ENCODE results near the gene SYMPK.

SYMPK gene

DNA sequence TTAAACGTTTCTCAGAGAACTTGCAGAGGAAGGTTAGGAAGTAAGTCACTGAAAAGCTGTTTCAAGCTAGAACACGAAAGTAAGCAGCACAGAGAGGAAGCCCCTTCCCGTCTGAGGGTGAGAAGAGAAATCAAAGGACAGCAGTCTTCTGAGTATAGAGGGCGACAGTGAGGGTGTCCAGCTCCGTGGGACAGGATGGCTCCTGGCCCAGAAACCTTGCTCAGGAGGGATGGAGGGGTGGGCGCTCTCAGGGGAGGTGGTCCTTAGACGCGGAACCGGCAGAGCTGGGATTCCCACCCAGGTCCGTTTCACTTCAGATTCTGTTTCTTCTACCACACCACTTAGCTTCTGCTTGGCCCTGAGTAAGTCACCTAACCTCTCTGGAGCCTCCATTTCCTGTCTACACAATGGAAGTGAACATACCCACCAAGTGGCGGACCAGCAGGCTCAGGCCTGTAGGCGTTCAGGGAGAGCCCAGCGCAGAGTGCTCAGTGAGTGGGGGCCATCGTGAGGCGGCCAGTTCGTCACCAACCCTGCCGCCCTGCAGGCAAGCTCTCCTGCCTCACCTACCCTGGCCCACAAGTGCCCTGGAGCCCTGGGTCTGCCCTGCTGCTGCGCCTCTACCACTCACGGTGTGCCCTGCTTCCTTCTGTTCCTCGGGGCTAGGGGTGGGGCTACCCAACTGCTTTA, 42.4 kb downstream of the SYMPK start:
- TF ChIP-seq, protein P1, sequence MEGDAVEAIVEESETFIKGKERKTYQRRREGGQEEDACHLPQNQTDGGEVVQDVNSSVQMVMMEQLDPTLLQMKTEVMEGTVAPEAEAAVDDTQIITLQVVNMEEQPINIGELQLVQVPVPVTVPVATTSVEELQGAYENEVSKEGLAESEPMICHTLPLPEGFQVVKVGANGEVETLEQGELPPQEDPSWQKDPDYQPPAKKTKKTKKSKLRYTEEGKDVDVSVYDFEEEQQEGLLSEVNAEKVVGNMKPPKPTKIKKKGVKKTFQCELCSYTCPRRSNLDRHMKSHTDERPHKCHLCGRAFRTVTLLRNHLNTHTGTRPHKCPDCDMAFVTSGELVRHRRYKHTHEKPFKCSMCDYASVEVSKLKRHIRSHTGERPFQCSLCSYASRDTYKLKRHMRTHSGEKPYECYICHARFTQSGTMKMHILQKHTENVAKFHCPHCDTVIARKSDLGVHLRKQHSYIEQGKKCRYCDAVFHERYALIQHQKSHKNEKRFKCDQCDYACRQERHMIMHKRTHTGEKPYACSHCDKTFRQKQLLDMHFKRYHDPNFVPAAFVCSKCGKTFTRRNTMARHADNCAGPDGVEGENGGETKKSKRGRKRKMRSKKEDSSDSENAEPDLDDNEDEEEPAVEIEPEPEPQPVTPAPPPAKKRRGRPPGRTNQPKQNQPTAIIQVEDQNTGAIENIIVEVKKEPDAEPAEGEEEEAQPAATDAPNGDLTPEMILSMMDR (IDR thresholded peaks at IDR 0.05; ENCODE audit: low read depth, low read length): no peak
- H3K36me3 ChIP-seq: peaks cover 33% of the 10 kb centered on the region
- H3K4me1 ChIP-seq: peaks cover 7% of the 10 kb centered on the region
- no peaks in the 10 kb centered on the region for H3K27me3 ChIP-seq
- DNase-seq: no peak
- no peaks in the 10 kb centered on the region for H3K9me3 ChIP-seq
- H3K4me3 ChIP-seq (ENCODE audit: low read depth, low read length): no peak overlapping the region

DNA sequence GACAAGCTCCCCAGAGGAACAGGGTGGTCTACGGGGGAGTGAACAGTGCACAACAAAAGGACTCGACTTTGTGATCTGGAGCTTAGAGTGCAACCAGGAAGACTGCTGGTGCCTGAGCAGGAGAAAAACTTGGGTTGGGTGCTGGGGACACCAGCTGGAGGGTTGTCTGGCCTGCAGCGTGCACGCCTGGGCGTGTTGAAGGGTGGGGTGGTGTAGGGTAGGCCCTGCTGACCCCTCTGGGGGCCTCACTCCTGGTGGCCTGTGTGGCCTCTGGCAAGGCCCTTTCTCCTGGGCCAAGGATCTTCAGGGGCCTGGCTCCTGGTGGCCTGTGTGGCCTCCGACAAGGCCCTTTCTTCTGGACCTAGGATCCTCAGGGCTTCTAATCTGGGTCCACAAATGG, 43.2 kb downstream of the SYMPK start:
- H3K27me3 ChIP-seq: no peaks in the 10 kb centered on the region

DNA sequence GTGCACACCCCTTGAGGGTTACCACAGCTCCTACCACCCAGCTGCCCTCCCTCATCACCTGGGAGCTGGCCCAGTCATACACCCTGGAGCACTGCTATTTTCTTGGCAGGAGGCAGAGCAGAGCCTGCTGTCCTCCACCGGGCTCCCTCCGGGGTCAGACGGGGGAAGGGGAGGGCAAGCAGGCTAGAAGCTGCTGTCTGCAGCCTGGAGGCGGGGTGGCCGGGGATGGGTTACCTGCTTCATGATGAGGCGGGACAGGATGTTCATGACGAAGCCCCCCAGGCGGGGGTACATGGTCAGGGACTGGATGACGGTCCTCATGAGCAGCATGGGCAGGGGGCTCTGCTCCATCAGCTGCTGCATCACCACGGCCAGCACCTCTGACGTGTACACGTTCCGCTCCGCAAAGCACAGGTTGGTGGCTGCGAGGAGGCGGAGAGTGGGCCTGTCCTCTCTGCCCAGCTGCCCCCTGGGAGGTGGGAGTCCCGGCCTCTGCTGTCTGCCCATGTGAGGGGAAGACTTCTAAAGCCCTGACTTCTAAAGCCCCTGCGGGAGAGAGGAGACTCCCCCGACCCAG, 45.1 kb downstream of the SYMPK start:
- H3K27me3 ChIP-seq: no peaks in the 10 kb centered on the region
- no peaks in the 10 kb centered on the region; the same call in 1 of the 2 replicates for H3K4me1 ChIP-seq
- H3K9me3 ChIP-seq: no peaks in the 10 kb centered on the region
- H3K4me3 ChIP-seq (ENCODE audit: low read depth, low read length): no peak overlapping the region
- TF ChIP-seq, protein P1 (IDR thresholded peaks at IDR 0.05; ENCODE audit: low read depth, low read length): no peak
- peak; percentile 18 for DNase-seq
- peaks cover 8% of the 10 kb centered on the region for H3K36me3 ChIP-seq

More for the DNA sequence above, 43.2 kb downstream of the SYMPK start:
- TF ChIP-seq, protein P1 (IDR thresholded peaks at IDR 0.05; ENCODE audit: low read depth, low read length): no peak
- peaks cover 25% of the 10 kb centered on the region for H3K36me3 ChIP-seq
- no peaks in the 10 kb centered on the region for H3K9me3 ChIP-seq
- peak; percentile 10 for DNase-seq
- no peak overlapping the region for H3K4me3 ChIP-seq (ENCODE audit: low read depth, low read length)
- H3K4me1 ChIP-seq: peaks cover 7% of the 10 kb centered on the region

DNA sequence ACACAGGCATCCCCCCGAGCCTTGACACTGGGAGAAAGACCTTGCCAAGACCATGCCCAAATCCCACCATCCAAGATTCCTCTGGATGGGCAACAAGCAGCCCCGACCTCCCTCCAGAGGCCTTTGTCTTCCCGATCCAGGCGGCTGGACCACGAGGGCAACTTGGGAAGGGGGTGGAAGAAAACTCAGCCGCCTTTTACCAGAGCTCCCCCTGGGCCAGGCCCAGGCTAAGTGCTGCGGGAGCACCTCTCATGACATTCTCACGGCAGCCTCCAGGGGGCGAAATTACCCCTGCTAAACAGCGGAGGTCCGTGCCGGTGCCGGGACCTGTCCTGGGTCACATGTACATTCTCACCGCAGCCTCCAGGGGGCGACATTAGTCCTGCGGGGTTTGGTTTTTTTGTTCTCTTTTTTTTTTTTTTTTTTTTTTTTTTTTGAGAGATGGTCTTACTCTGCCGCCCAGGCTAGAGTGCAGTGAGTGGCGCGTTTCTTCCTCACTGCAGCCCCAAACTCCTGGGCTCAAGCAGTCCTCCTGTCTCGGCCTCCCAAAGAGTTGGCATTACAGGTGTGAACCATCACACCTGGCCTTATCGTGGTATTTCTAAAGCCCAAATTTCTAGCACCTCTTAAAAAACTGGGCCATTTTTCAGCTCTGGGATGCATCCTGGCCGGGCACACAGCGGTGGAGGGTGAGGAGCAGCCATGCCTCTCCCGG, 45.8 kb downstream of the SYMPK start:
- Histone ChIP-seq H3K27me3 (no peaks in the 10 kb centered on the region), H3K4me3 (ENCODE audit: low read depth, low read length) (no peak overlapping the region), H3K9me3 (no peaks in the 10 kb centered on the region), H3K4me1 (no peaks in the 10 kb centered on the region; the same call in 1 of the 2 replicates), H3K36me3 (peaks cover 6% of the 10 kb centered on the region; the same call in 1 of the 2 replicates)
- TF ChIP-seq, protein P1 (IDR thresholded peaks at IDR 0.05; ENCODE audit: low read depth, low read length): peak; percentile 96
- peak; percentile 97 for DNase-seq

DNA sequence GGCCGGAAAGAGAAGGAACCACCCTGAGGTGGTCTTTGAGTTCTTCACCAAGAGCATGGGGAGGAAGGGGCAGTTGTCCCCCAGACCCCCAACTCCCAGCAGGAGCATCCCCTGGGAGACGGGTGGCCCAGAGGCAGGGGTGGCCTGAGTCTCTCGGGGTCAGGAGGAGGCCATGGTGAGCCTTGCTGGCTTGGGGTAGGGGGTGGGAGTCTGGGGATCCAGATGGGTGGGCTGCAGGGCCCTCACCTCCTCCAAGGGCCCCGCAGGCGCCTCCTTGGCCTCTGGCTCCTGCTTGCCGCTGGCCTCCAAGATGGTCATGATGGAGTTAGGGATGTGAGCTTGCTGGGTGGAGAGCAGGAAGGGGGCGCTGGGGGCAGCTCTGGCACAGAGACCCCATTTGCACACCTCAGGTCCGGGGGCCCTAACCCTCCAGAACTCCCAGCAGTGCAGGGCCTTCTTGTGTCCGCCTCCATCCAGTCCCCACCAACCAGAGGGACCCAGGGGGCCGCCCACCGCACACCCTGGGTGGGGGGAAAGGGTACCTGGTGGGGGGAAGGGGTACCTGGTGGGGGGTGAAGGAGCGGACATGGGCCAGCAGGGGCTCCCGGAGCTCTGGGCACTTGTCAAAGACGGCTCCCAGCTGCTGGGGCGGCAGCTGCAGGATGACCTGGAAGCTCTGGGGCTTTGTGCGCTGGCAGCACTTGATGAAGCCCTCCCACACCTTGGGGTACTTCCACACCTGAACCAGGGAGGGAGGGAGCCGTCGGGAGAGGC, 46.5 kb downstream of the SYMPK start:
- H3K9me3 ChIP-seq: no peaks in the 10 kb centered on the region
- H3K4me3 ChIP-seq (ENCODE audit: low read depth, low read length): no peak overlapping the region
- H3K36me3 ChIP-seq: peaks cover 3% of the 10 kb centered on the region; the same call in 1 of the 2 replicates
- DNase-seq: peak; percentile 24
- H3K27me3 ChIP-seq: no peaks in the 10 kb centered on the region
- no peaks in the 10 kb centered on the region; the same call in 1 of the 2 replicates for H3K4me1 ChIP-seq
- TF ChIP-seq, protein P1 (IDR thresholded peaks at IDR 0.05; ENCODE audit: low read depth, low read length): no peak

Data from BE2C (cell line).